B cell (primary cell): Measurements from ENCODE around the gene NR4A1. TPM values are rescaled to one million over a fixed set of nuclear protein-coding genes. Genes with fewer than 3 reads are reported as not detected.
A peak's percentile ranks its signal among the peaks of the same experiment; 100 is the strongest.

Source experiments
- ATAC-seq: fragments of 200-7000 bp; cut with Tn5 transposase; one replicate; pipeline ENCODE4 v1.10.0; 2021; ENCODE audit warnings: low read depth, mild to moderate bottlenecking, moderate number of reproducible peaks, moderate library complexity
- CTCF ChIA-PET: fragments of 350-600 bp; sonication (Branson Sonifier 250); formaldehyde crosslinking; loops from one replicate; lab custom pipeline; 2021; ENCODE audit warnings: antibody characterized with exemption, inconsistent platforms; lab: Charles Lee
- POLR2A ChIA-PET: fragments of 350-600 bp; sonication (Branson Sonifier 250); formaldehyde crosslinking; loops from one replicate; lab custom pipeline; 2021; ENCODE audit warnings: antibody characterized with exemption; lab: Charles Lee
- DNase-seq: peaks from one replicate; pipeline ENCODE4 v3.0.0; 2013
- H2AFZ ChIP-seq: 2 replicates; pipeline ENCODE4 v1.6.1; 2012; ENCODE audit warnings: mild to moderate bottlenecking, low read depth, low read length; ENCODE audit not compliant: insufficient read depth, poor library complexity, severe bottlenecking
- H3K27ac ChIP-seq, 2 donors: 1 replicate in 1 of 2; 2 replicates in 1 of 2; pipeline ENCODE4 v1.5.1; 2012 to 2013; ENCODE audit warnings: low read length in 2 of 2, mild to moderate bottlenecking in 2 of 2, moderate library complexity in 1 of 2
- H3K27me3 ChIP-seq, 4 experiments: fragments of 200-600 bp in 1 of 4; sonication (generic) in 1 of 4; replicated peaks in 1 of 4; 1 replicate in 2 of 4; 2 replicates in 2 of 4; pipeline versions ENCODE4 v1.6.1 to v1.7.0; 2013 to 2016; ENCODE audit warnings: low read length in 3 of 4, mild to moderate bottlenecking in 2 of 4, mixed read lengths in 1 of 4, moderate library complexity in 1 of 4; ENCODE audit not compliant: insufficient read depth in 4 of 4, control insufficient read depth in 3 of 4; ENCODE audit errors: control extremely low read depth in 1 of 4
- H3K36me3 ChIP-seq, 2 experiments: replicated peaks in 1 of 2; 1 replicate in 1 of 2; 2 replicates in 1 of 2; pipeline versions ENCODE4 v1.6.1 to v1.7.1; 2013; ENCODE audit warnings: low read length in 1 of 2; ENCODE audit not compliant: insufficient read depth in 2 of 2, control insufficient read depth in 1 of 2; ENCODE audit errors: control extremely low read depth in 1 of 2, extremely low read depth in 1 of 2
- H3K4me1 ChIP-seq, 2 donors: fragments of 200-600 bp in 1 of 2; sonication (generic) in 1 of 2; 1 replicate in 1 of 2; 2 replicates in 1 of 2; pipeline versions ENCODE4 v1.5.1 to v1.6.1; 2013 to 2017; ENCODE audit warnings: low read length in 2 of 2; ENCODE audit not compliant: control insufficient read depth in 2 of 2, insufficient read depth in 2 of 2
- H3K4me2 ChIP-seq: replicated peaks from 2 replicates; pipeline ENCODE3; 2012; ENCODE audit warnings: mild to moderate bottlenecking, low read depth, low read length; ENCODE audit not compliant: poor library complexity, severe bottlenecking
- H3K4me3 ChIP-seq, 5 experiments: fragments of 200-600 bp in 1 of 5; sonication (generic) in 1 of 5; 1 replicate in 3 of 5; 2 replicates in 2 of 5; pipeline versions ENCODE4 v1.5.1 to v1.7.0; 2011 to 2016; ENCODE audit warnings: low read length in 4 of 5, mild to moderate bottlenecking in 4 of 5, low read depth in 2 of 5, control low read depth in 1 of 5, moderate library complexity in 1 of 5; ENCODE audit not compliant: insufficient read depth in 1 of 5; ENCODE audit errors: control extremely low read depth in 1 of 5, extremely low read depth in 1 of 5
- H3K79me2 ChIP-seq: fragments of 200-600 bp; sonication (generic); one replicate; pipeline ENCODE4 v1.6.0; 2016; ENCODE audit warnings: low read length; ENCODE audit not compliant: control insufficient read depth, insufficient read depth
- H3K9ac ChIP-seq: fragments of 200-600 bp; sonication (generic); 2 replicates; pipeline ENCODE4 v1.6.1; 2017; ENCODE audit warnings: mild to moderate bottlenecking, low read length, moderate library complexity
- H3K9me3 ChIP-seq, 3 donors: one replicate each; pipeline versions ENCODE4 v1.6.1 to v1.7.1; 2013; ENCODE audit warnings: low read length in 2 of 3; ENCODE audit not compliant: control insufficient read depth in 2 of 3, insufficient read depth in 1 of 3; ENCODE audit errors: control extremely low read depth in 1 of 3
- H4K20me1 ChIP-seq: 2 replicates; pipeline ENCODE4 v1.6.0; 2012; ENCODE audit warnings: mild to moderate bottlenecking, low read length; ENCODE audit not compliant: insufficient read depth, control insufficient read depth, poor library complexity, severe bottlenecking
- H3K27ac Mint-ChIP-seq: one replicate; pipeline ENCODE4 v1.8.0; 2021; ENCODE audit warnings: mixed read lengths
- H3K27me3 Mint-ChIP-seq: one replicate; pipeline ENCODE4 v1.8.0; 2021; ENCODE audit warnings: mixed read lengths
- H3K4me1 Mint-ChIP-seq: one replicate; pipeline ENCODE4 v1.8.0; 2021; ENCODE audit warnings: mixed read lengths
- H3K4me3 Mint-ChIP-seq: one replicate; pipeline ENCODE4 v1.8.0; 2021; ENCODE audit warnings: mixed read lengths
- H3K9me3 Mint-ChIP-seq: one replicate; pipeline ENCODE4 v1.8.0; 2022; ENCODE audit warnings: mixed read lengths; ENCODE audit not compliant: insufficient read depth
- EZH2 ChIP-seq: IDR thresholded peaks from 2 replicates; pipeline ENCODE4 v1.6.1; 2012; ENCODE audit warnings: borderline replicate concordance, low read depth, mild to moderate bottlenecking, moderate library complexity, low read length; ENCODE audit not compliant: insufficient read depth, poor library complexity, severe bottlenecking
- WGBS: methylation state at CpG from one replicate; pipeline ENCODE4 v1.1.5; 2013; ENCODE audit warnings: missing lambda C conversion rate; ENCODE audit not compliant: insufficient coverage; 5-methylcytosine and 5-hydroxymethylcytosine counted together
- intact Hi-C: fragments of 100-400 bp; cut with micrococcal nuclease; formaldehyde crosslinking; loops from one replicate; pipeline ENCODE4 v1.10.0; 2022
- polyA plus RNA-seq: library from polyadenylated mRNA; depleted of rRNA; stranded (reverse); fragments of >200 nt; gene quantifications from 2 replicates; pipeline ENCODE4 v1.2.3, GENCODE V29; 2012
- total RNA-seq, 2 donors: library from RNA; stranded (reverse); fragments of 120-200 nt in 1 of 2; gene quantifications; 1 replicate in 1 of 2; 2 replicates in 1 of 2; pipeline versions ENCODE4 v1.2.3 to v1.2.4, GENCODE V29; 2013 to 2022
- TF ChIP-seq, protein P1 (sequence below): fragments of 200-600 bp; IDR thresholded peaks from one replicate; pipeline ENCODE4 v1.8.0; 2022; ENCODE audit warnings: antibody characterized with exemption, mild to moderate bottlenecking

Gene NR4A1
- total and polyA plus RNA-seq, 2 donors (not counting 1 experiment from before 2014, with no cell fraction given), result 43.2 to 470 TPM

DNA sequence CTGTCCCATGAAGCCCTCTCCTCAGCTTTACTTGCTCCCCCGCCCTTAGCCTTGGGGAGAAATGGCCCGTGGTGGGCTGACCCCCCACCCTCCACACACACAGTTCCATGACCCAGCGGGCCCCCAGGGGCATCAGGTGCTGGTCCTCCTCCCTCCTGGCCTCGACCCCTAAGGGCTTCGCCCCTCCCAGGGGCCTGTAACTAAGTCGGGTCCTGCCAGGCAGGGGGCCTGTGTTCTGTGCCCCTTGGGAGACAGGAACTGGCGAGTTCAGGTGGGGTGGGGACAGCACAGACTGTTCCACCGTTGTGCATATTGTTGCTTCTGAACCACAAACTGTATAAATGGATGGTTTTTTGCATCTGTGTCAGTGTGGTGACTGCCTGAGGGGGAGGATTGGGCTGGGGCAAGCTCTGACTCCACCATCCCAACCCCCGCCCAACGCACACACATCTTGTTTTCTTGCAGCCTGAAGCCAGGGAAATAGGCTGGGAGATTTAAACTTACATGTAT, 35.7 kb upstream of the NR4A1 start:
- no peak overlapping the region for H3K9ac ChIP-seq
- POLR2A ChIA-PET, result interaction anchor here (1.6 kb wide), 1 partner anchor 9 kb away, joined by 9 read pairs; the partner anchor contains the start of gene TAMALIN
- H3K27ac Mint-ChIP-seq, result no peak overlapping the region

More for the DNA sequence above, 35.7 kb upstream of the NR4A1 start:
- Mint-ChIP-seq H3K4me3 (no peak overlapping the region), H3K9me3 (no peaks in the 10 kb centered on the region), H3K27me3 (no peaks in the 10 kb centered on the region), H3K4me1 (peaks cover 26% of the 10 kb centered on the region)
- Histone ChIP-seq H2AFZ (no peak overlapping the region), H3K9me3 (no peaks in the 10 kb centered on the region), H3K79me2 (no peaks in the 10 kb centered on the region), H4K20me1 (peaks cover 3% of the 10 kb centered on the region), H3K36me3 (peaks cover 0 to 33% of the 10 kb centered on the region in 2 experiments), H3K4me1 (peaks cover 3 to 12% of the 10 kb centered on the region in 2 donors), H3K27ac (no peak overlapping the region), H3K4me3 (no peak overlapping the region), H3K4me2 (no peak overlapping the region), H3K27me3 (no peaks in the 10 kb centered on the region)
- ATAC-seq, result no peak
- intact Hi-C loops, result no loop called here
- 50% methylated on average over 7 of the region's 10 CpGs for WGBS
- peak; percentile 66 for DNase-seq
- CTCF ChIA-PET, result interaction anchor here (1.4 to 17.2 kb wide), 4 partner anchors 8 to 27 kb away, joined by 3 to 707 read pairs (median 298); partner anchors contain the start of gene TAMALIN
- no peak for TF ChIP-seq EZH2
- TF ChIP-seq, protein P1, sequence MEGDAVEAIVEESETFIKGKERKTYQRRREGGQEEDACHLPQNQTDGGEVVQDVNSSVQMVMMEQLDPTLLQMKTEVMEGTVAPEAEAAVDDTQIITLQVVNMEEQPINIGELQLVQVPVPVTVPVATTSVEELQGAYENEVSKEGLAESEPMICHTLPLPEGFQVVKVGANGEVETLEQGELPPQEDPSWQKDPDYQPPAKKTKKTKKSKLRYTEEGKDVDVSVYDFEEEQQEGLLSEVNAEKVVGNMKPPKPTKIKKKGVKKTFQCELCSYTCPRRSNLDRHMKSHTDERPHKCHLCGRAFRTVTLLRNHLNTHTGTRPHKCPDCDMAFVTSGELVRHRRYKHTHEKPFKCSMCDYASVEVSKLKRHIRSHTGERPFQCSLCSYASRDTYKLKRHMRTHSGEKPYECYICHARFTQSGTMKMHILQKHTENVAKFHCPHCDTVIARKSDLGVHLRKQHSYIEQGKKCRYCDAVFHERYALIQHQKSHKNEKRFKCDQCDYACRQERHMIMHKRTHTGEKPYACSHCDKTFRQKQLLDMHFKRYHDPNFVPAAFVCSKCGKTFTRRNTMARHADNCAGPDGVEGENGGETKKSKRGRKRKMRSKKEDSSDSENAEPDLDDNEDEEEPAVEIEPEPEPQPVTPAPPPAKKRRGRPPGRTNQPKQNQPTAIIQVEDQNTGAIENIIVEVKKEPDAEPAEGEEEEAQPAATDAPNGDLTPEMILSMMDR, result no peak
